GM19239 (cell line): ENCODE results near the gene CSE1L.
"Not testable (repeated sequence)": the region's sequence is repeated elsewhere in the genome, so short reads cannot be mapped to it uniquely, and the experiment has no call there.

Source experiments
- DNase-seq: peaks from one replicate; pipeline ENCODE4 v3.0.0; 2011; ENCODE audit warnings: low spot score; ENCODE audit not compliant: insufficient read length
- FAIRE-seq: peaks from 2 replicates; lab custom pipeline; 2011; peaks lifted over from hg19 to GRCh38; lab: Jason Lieb, UNC

CSE1L gene

DNA sequence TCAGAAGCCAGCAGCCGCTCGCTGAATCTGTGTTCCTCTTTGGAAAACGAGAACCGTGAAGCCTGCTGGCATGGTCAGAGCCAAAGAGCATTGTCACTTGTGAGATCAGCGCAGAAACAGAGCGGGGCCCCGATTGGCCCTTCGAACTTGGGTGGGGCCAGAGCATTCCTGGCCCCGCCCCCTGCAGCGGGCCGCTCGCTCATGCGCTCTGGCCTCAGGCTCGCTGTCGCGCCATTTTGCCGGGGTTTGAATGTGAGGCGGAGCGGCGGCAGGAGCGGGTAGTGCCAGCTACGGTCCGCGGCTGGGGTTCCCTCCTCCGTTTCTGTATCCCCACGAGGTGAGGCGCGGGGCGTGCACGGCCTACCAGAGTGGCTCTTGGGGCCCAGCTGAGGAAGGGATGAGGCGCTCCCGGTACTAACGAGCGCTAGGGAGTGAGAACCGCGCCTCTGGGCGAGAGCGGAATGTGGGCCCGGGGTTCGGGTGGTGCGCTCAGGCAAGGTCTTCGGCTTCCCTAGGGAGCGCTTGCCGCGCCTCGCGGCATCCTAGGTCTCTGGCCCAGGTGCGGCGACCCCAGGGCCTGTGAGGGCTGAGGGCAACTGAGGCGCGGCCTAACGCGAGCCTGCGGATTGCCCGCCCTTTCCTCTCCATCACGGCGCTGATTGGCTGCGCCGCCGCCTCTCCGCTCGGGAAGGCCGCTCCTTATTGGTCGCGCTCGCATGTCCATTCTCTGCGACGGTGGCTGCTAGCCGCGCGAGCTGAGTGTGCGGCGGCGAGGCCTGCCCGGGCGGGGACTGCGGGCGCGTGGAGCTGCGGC, at the start of gene CSE1L:
Gene CSE1L (plus strand): TSS at position 226 of the 814 bp plus-strand sequence. CDS start 12,152 bp downstream, outside the sequence.
- peak; percentile 70 for DNase-seq
- FAIRE-seq = peak; percentile 96

DNA sequence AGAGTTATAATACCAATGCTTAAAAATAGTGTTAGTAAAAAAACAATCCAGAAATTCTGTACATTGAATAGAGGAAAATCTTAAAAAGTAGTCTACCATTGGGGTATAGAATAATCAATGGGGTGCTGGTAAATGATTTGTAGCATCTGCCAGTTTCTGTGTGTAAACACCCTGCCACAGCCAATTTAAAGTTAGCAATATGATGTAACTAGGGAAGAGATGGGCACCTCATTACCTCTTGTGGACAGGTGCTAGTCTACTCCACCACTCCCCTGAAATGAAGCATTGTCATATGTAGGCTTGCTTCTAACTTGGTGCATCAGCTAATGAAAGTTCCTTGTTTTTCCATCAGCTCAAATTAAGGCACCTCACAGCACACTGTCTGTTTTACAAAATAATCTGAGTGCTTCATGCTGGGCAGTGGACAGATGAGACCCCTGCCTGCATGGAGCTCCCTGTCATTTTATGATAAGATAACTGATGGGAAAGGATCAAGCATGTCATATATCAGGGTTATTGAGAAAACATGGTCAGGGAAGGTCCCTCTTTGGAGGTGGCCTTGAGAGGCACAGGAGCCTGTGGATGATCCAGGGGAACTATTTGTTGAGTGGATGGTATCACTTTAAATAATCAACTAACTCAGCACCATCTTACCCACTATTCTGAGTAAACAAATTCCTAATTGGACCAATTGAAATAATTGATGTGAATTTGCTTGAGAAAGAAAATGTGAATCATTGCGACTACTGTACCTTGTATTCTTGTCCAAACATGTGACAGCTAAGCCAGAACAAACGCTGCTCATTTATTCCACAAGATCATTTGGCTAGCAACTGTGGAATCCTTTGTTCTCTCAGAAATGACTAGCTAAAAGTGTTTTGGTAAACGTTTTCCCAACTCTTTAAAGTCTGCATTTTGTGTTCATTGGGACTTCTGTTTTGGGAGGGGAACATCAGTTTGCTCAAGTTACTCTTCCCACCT, 45.9 kb upstream of the CSE1L start:
- DNase-seq = no peak
- FAIRE-seq = no peak

DNA sequence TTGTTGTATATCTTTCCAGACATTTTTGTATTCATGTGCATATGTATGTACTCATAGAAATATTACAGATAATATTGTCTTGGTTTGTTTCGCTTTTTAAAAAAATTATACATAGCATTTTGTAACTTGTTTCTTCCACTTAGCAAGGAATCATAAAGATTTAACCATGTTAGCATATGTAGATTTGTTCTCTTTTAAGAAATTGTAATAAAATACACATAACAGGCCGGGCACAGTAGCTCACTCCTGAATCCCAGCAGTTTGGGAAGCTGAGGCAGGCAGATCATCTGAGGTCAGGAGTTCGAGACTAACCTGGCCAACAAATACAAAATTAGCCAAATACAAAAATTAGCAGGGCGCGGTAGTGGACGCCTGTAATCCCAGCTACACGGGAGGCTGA, 44.4 kb upstream of the CSE1L start:
- DNase-seq = no peak
- no peak for FAIRE-seq

GRCh38 chr20:49006446-49006980, 39.6 kb upstream of the CSE1L start:
- no peak for DNase-seq
- no peak for FAIRE-seq

GRCh38 chr20:49009899-49010631, 36.0 kb upstream of the CSE1L start:
- FAIRE-seq = no peak

DNA sequence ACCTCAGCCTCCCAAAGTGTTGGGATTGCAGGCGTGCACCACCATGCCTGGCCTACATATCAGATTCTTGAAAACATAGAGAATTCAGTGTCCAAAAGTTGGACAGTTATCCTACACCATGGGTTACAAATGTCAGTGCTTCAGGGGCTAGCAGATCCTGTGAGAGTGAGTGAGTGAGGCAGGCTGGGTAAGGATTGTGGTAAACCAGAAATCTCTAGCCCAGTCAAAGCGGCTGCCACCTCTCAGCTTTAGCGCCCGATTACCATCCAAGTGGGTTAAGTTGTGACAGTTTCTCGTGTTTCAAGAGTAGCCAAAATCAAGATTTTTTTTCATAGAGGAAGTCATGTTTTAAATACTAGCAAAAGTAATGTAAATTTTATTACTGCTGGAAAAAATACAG, 21.9 kb upstream of the CSE1L start:
- FAIRE-seq = no peak
- DNase-seq = no peak

More at GRCh38 chr20:49009899-49010631, 36.0 kb upstream of the CSE1L start:
- DNase-seq = no peak

GRCh38 chr20:49028177-49028576, 17.9 kb upstream of the CSE1L start:
- DNase-seq, FAIRE-seq: not testable (repeated sequence)

DNA sequence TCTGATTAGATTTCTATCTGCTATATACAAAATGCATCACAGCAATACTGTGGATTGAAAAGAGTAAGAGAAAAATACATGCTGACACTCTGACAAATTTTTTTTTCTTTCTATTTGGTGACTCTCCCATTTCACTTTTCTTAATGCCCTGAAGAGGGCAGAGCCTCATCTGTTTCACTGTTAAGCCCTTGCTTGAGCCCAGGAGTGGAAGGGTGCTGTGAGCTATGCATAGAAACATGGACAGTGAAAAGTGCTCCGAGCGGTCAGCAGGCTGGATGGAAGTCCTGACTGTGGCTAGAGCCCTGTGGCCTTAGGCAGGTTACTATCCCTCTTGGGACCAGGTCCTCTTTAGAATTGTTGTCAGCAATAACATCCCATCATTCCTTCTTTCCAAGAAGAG, 17.4 kb upstream of the CSE1L start:
- FAIRE-seq = no peak
- DNase-seq = no peak

- FAIRE-seq (no peak), DNase-seq (no peak)
These were observed 16.9 kb upstream of the CSE1L start for GRCh38 chr20:49029203-49029602.

DNA sequence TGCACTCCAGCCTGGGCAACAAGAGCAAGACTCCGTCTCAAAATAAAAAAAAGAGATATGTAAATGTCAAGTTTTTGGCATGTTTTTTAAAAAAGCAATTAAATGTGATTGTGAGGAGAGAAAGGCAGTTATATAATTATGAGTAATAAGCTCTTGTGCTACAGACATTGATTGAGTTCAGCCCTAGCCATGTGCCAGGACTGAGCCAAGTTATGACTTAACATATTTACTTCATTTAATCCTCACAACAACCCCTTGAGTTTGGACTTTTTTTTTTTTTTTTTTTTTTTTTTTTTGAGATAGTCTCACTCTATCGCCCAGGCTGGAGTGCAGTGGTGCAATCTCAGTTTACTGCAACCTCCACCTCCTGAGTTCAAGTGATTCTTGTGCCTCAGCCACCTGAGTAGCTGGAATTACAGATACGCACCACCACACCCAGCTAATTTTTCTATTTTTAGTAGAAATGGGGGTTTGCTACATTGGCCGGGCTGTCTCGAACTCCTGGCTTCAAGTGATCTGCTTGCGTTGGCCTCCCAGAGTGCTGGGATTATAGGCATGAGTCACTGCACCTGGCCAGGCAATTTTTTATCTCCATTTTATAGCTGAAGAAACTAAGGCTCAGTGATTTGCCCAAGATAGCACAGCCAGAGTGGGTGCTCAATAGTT, 15.0 kb upstream of the CSE1L start:
- no peak for DNase-seq
- FAIRE-seq = no peak

- no peak for FAIRE-seq
- no peak for DNase-seq
These were observed 13.7 kb upstream of the CSE1L start for GRCh38 chr20:49032455-49032854.

GRCh38 chr20:49034070-49034732, 11.9 kb upstream of the CSE1L start:
- DNase-seq (no peak), FAIRE-seq (no peak)

- no peak for FAIRE-seq
- no peak for DNase-seq
These were observed 8.1 kb upstream of the CSE1L start for GRCh38 chr20:49037962-49038387.

DNA sequence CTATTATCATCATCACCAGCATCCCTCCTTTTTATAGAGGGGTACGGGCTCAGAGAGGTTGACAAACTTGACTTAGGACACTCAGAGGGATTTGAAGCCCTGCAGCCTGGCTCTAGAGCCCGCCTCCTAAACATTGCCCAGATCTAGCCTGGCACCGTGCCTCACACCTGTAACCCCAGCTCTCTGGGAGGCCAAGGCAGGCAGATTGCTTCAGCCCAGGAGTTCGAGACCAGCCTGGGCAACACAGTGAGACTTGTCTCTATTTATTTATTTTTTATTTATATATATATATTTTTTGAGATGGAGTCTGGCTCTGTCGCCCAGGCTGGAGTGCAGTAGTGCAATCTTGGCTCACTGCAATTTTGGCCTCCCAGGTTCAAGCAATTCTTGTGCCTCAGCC, 6.3 kb upstream of the CSE1L start:
- FAIRE-seq = no peak
- DNase-seq = no peak

- DNase-seq (no peak), FAIRE-seq (no peak)
These were observed 3.1 kb upstream of the CSE1L start for GRCh38 chr20:49043000-49043399.

DNA sequence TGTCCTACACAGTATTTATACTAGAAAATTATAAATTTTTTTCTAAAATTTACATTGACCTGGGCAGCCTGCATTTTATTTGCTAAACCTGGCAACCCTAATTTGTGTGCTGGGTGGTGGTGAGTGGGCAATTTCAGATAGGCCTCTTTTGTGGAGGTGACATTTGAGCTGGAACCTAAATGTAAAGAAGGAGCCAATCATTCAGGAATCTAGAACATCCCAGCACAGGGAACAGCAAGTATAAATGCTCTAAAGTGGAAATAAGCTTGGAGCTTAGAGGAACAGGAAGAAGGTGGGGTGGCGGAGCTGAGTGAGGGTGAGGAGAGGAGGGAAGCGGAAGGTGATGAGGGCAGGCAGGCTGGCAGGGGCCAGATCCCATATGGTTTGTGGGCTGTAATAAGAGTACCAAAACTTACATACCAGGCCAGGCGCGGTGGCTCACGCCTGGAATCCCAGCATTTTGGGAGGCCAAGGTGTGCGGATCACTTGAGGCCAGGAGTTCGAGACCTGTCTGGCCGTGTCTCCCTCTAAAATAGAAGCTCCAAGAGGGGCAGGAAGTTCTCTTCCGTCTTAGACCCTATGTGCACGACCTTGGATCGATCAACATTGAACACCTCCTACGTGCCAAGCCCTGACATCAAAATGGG, 549 bp upstream of the CSE1L start:
- no peak for DNase-seq
- peak; percentile 75 for FAIRE-seq

DNA sequence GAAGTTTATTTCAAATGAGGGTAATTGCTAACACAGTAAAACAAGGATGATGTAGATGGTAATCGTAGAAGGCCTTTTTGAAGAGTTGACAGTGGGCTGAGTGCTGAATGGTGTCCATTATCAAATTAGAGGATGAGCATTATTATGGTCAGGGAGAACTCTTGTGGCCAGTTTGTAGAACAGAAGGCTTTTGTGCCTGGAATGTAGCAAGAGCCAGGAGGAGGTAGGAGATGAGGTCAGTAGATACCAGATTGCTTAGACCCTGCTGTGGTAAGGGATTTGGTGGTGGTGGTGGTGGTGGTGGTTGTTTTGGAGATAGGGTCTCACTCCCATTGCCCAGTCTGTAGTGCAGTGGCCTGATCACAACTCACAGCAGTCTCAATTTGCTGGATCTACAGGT, 6.2 kb downstream of the CSE1L start:
- FAIRE-seq (no peak), DNase-seq (no peak)

DNA sequence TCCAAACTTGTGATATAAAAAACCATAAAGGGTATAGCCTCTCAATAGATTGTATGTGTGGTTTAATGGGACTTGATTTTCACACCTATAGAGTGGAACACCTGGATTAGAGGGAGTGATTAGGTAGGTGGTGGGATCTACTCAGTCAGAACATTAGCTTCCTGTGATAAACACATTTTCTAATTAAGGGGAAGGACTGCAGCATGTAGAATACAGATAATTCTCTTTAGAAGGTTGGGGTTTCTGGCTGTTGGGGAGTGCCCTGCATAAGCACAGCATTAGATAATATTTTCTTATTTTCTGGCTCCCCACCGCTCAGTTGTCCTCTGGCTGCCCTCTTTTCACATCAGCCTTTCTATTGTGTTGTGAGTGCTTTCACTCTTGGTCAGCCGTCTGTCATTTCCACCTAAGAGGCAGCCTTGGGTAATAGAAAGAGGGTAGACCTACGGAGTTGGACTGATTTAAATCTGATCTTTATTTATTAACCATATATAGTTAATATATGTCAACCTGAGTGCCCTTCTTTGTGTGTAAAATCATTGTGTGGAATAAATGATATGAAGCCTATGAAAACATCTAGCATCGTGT, 8.0 kb downstream of the CSE1L start:
- FAIRE-seq (peak; percentile 74), DNase-seq (no peak)
